Measurements from ENCODE around the gene MYDGF.

Gene MYDGF

DNA sequence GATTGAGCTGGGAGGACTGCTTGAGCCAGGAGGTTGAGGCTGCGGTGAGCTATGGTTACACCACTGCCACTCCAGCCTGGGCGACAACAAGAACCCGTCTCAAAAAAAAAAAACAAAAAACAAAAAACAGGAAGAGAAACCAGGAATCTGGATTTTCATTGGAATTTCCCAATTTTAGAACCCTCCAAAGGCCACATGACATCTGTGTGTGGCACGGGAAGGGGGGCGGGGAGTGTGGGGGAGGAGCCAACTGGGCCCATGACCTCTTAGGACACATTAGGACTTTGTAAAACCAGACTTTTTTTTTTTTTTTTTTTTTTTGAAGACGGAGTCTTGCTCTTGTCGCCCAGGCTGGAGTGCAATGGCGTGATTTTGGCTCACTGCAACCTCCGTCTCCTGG, 21.2 kb upstream of the MYDGF start:
- TF ChIP-seq, protein P1, sequence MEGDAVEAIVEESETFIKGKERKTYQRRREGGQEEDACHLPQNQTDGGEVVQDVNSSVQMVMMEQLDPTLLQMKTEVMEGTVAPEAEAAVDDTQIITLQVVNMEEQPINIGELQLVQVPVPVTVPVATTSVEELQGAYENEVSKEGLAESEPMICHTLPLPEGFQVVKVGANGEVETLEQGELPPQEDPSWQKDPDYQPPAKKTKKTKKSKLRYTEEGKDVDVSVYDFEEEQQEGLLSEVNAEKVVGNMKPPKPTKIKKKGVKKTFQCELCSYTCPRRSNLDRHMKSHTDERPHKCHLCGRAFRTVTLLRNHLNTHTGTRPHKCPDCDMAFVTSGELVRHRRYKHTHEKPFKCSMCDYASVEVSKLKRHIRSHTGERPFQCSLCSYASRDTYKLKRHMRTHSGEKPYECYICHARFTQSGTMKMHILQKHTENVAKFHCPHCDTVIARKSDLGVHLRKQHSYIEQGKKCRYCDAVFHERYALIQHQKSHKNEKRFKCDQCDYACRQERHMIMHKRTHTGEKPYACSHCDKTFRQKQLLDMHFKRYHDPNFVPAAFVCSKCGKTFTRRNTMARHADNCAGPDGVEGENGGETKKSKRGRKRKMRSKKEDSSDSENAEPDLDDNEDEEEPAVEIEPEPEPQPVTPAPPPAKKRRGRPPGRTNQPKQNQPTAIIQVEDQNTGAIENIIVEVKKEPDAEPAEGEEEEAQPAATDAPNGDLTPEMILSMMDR (IDR thresholded peaks at IDR 0.05; ENCODE audit: low read depth, low read length), result no peak
- no peak for DNase-seq (ENCODE audit: extremely low read depth, low read depth)

DNA sequence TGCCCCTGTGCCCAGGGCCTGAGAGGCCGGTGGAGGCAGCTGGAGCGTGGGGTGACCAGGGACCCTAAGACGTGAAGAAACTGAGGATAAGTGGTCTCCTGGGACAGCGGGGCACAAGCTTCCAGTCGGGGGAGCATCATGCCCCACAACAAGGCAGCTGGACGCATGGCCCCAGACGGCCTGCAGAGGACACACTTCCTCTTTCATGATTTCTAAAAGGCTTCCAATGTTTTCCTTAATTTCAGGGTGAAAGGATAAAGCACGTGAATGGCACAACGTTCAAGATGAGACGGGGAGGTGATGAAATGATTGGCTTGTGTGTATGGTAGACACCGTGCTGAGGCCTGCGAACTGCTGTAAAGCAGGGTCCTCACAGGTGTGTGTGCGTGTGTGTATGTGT, 20.2 kb upstream of the MYDGF start:
- TF ChIP-seq, protein P1 (IDR thresholded peaks at IDR 0.05; ENCODE audit: low read depth, low read length), result no peak

DNA sequence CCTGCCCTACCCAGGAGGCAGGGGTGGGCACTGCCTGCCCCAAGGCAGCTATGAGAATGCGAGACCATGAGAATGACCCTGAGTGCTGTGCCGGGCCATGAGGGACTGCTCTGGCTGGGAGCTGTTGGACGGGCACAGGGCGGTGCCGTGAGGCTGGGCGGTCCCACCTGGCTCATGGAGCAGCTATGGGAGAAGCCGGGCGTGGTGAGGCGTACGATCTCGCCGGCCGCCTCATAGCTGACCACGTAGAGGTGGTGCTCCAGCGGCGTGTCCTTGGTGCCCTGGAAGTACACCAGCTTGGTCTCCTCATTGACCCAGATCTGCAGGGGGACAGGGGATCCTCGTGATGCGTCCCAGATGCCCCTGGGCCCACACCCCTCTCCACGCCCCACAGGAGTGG, 19.3 kb upstream of the MYDGF start:
- DNase-seq (ENCODE audit: extremely low read depth, low read depth), result no peak
- TF ChIP-seq, protein P1 (IDR thresholded peaks at IDR 0.05; ENCODE audit: low read depth, low read length), result no peak

More for the DNA sequence above, 20.2 kb upstream of the MYDGF start:
- DNase-seq (ENCODE audit: extremely low read depth, low read depth), result no peak

DNA sequence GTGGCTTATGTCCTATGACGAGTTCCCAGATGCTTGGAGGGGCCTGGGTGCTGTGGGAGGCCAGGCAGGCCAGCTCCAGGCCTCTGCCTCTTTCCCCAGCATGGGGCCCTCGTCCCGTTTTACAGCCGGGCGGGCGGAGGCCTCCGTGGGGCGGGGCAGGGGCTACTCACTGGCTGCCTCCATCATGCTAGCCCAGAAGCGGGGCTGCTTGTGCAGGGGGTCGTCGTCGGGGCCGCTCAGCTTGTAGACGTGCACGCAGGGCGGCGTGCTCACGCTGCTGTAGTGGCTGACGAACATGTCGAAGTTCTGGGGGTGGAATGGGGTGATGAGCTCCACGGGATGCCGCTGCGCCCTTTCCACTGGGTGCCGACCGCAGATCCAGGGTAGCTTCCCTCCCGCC, 18.4 kb upstream of the MYDGF start:
- TF ChIP-seq, protein P1 (IDR thresholded peaks at IDR 0.05; ENCODE audit: low read depth, low read length), result no peak

DNA sequence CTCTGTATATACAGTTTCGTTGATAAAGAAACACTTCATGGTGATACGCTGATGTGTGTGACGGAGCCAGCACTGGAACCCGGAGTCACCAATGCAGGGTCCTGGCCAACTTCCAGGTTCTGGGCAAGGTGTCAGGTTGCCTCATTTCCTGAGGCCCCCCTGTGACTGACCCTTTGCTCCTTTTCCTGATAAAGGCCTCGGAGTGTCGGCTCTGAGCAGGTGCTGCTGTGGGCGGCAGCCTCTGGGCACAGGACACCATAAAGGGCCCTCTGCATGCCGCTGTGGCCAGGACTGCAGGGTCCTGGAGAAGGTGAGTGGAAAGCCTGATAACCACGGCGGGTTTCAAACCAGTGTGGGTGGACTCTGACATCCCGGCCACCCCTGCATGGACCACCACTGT, 17.3 kb upstream of the MYDGF start:
- DNase-seq (ENCODE audit: extremely low read depth, low read depth), result no peak
- TF ChIP-seq, protein P1 (IDR thresholded peaks at IDR 0.05; ENCODE audit: low read depth, low read length), result no peak

More for the DNA sequence above, 18.4 kb upstream of the MYDGF start:
- no peak for DNase-seq (ENCODE audit: extremely low read depth, low read depth)

DNA sequence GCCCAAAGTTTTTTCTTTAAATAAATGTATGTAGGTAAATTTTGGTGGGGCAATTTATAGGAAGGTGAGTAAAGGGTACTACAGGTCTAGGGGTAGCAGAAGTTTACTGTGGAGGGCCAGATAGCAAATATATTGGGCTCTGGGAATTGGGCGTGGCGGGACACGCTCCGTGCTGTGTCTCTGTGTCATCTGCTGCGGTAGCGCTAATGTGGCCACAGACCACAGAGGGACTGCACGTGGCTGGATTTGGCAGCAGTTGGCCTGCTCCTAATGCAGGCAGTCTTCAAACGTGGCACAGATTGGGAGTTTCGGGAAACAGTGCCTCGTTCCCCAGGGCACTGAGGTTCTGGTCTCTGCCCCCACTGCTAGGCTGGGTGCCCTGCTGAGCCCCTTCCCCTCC, 16.6 kb upstream of the MYDGF start:
- TF ChIP-seq, protein P1 (IDR thresholded peaks at IDR 0.05; ENCODE audit: low read depth, low read length), result no peak

DNA sequence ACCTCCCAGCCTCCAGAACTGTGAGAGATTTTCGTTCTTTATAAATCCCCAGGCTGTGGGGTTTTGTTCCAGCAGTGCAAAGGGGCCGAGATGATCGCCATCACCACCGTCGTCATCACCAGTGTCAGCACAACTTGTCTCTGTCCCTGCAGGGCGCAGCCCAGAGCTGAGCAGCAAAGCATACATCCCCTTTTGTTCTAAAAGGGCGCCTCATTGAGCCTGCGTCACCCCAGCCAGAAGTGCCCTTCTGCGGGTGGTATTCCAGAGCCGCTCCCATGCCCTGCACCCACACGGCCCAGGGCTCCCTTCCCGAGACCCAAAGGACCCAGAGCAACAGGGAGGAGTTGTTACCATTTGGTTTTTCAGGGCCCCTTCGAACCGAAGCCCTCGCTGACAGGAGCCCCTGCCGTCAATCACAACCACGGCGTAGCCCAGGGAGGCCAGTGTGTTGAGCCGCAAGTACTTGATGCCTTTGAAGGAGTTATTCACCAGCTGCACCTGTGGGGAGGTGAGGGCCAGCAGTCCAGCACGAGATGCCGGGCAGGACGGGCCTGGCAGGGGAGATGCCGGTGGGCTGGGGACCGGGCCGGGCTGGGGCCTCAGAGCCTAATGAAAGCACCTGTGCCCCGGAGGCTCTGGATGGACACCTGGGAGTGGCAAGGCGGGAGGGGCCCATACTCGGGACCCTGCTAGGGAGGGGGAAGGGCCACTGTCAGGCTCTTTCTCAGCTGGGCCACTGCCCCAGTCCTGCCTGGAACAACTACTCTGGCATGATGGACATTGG, 14.4 kb upstream of the MYDGF start:
- DNase-seq (ENCODE audit: extremely low read depth, low read depth), result no peak
- TF ChIP-seq, protein P1 (IDR thresholded peaks at IDR 0.05; ENCODE audit: low read depth, low read length), result no peak

More for the DNA sequence above, 16.6 kb upstream of the MYDGF start:
- DNase-seq (ENCODE audit: extremely low read depth, low read depth), result no peak

Data from AG09319 (cell line).